ENCODE measurements around the gene RAE1. TPM values are rescaled to one million over a fixed set of nuclear protein-coding genes. Genes with fewer than 3 reads are reported as not detected.
"Not testable (repeated sequence)": the region's sequence is repeated elsewhere in the genome, so short reads cannot be mapped to it uniquely, and the experiment has no call there.

RAE1 gene
- total and polyA plus RNA-seq, 7 donors = 9.1 to 23.6 (median 14.7) TPM

- TF ChIP-seq CTCF (IDR thresholded peaks at IDR 0.05) = no peak
- no peaks in the 10 kb centered on the region for H3K36me3 ChIP-seq (ENCODE audit: insufficient read depth in 1 of 2, low read depth in 1 of 2)
- no peak for DNase-seq
- peaks cover 0 to 6% (median 0%) of the 10 kb centered on the region in 3 donors for H3K27me3 ChIP-seq (ENCODE audit: insufficient read depth in 3 of 3, low read length in 2 of 3)
- H3K9me3 ChIP-seq = no peaks in the 10 kb centered on the region
- no peak for ATAC-seq
- WGBS, 3 donors = 28 to 42% (median 34%) methylated on average over 2 of the region's 2 CpGs
- intact Hi-C loops (cut with DNase I) = no loop called here
- H3K4me1 ChIP-seq = no peaks in the 10 kb centered on the region
- no peak overlapping the region for H3K27ac ChIP-seq
- no peak overlapping the region for H3K4me3 ChIP-seq
Observed at GRCh38 chr20:57341663-57342062, 9.4 kb upstream of the RAE1 start.

GRCh38 chr20:57342829-57343228 is 8.2 kb upstream of the RAE1 start:
- no peak for TF ChIP-seq CTCF (IDR thresholded peaks at IDR 0.05)
- intact Hi-C loops (cut with DNase I) = no loop called here
- peaks cover 0 to 6% (median 0%) of the 10 kb centered on the region in 3 donors for H3K27me3 ChIP-seq (ENCODE audit: insufficient read depth in 3 of 3, low read length in 2 of 3)
- no peak overlapping the region for H3K27ac ChIP-seq
- no peak overlapping the region for H3K4me3 ChIP-seq
- no peak for ATAC-seq
- no peaks in the 10 kb centered on the region for H3K36me3 ChIP-seq (ENCODE audit: insufficient read depth in 1 of 2, low read depth in 1 of 2)
- DNase-seq = no peak
- no peaks in the 10 kb centered on the region for H3K9me3 ChIP-seq
- 48 to 53% (median 49%) methylated on average over 2 of the region's 2 CpGs for WGBS, 3 donors
- H3K4me1 ChIP-seq = no peaks in the 10 kb centered on the region

- H3K9me3 ChIP-seq = no peaks in the 10 kb centered on the region
- no peaks in the 10 kb centered on the region for H3K27me3 ChIP-seq (ENCODE audit: insufficient read depth in 3 of 3, low read length in 2 of 3)
- ATAC-seq (peak in 2 of 4 donors; percentile 51 to 54), DNase-seq (peak; percentile 62 to 77)
- H3K27ac ChIP-seq = no peak overlapping the region
- 1 to 3% (median 1%) methylated on average over 4 of the region's 4 CpGs for WGBS, 3 donors
- H3K4me1 ChIP-seq = no peaks in the 10 kb centered on the region
- intact Hi-C loops (cut with DNase I) = loop anchor here (2.0 to 5.0 kb wide), 3 partner anchors 254 to 794 kb away; no protein-coding TSS in a partner anchor
- no peak overlapping the region for H3K4me3 ChIP-seq
- H3K36me3 ChIP-seq (ENCODE audit: insufficient read depth in 1 of 2, low read depth in 1 of 2) = no peaks in the 10 kb centered on the region
- peak; percentile 70 for TF ChIP-seq CTCF (IDR thresholded peaks at IDR 0.05)
Observed at GRCh38 chr20:57346477-57346876, 4.6 kb upstream of the RAE1 start.

GRCh38 chr20:57347393-57347792 is 3.7 kb upstream of the RAE1 start:
- 66 to 74% (median 72%) methylated on average over 4 of the region's 4 CpGs for WGBS, 3 donors
- TF ChIP-seq CTCF (IDR thresholded peaks at IDR 0.05) = no peak
- no peak overlapping the region for H3K4me3 ChIP-seq
- intact Hi-C loops (cut with DNase I) = loop anchor here (2.0 to 5.0 kb wide), 3 partner anchors 255 to 795 kb away; no protein-coding TSS in a partner anchor
- H3K4me1 ChIP-seq = peaks cover 7% of the 10 kb centered on the region
- no peaks in the 10 kb centered on the region for H3K9me3 ChIP-seq
- no peak overlapping the region for H3K27ac ChIP-seq
- no peak for DNase-seq
- ATAC-seq = no peak
- no peaks in the 10 kb centered on the region for H3K27me3 ChIP-seq (ENCODE audit: insufficient read depth in 3 of 3, low read length in 2 of 3)
- peaks cover 0 to under 1% of the 10 kb centered on the region in 2 donors for H3K36me3 ChIP-seq (ENCODE audit: insufficient read depth in 1 of 2, low read depth in 1 of 2)

GRCh38 chr20:57348200-57348921 is 2.7 kb upstream of the RAE1 start:
- not testable (repeated sequence) for H3K27ac ChIP-seq; H3K9me3 ChIP-seq; H3K27me3 ChIP-seq (ENCODE audit: insufficient read depth in 3 of 3, low read length in 2 of 3); H3K4me3 ChIP-seq; ATAC-seq; H3K36me3 ChIP-seq (ENCODE audit: insufficient read depth in 1 of 2, low read depth in 1 of 2); DNase-seq
- intact Hi-C loops (cut with DNase I) = loop anchor here (5.0 kb wide), 2 partner anchors 256 to 796 kb away; no protein-coding TSS in a partner anchor
- 70 to 78% (median 75%) methylated on average over 31 to 47 of the region's 47 CpGs for WGBS, 3 donors
- peaks cover 11% of the 10 kb centered on the region for H3K4me1 ChIP-seq

GRCh38 chr20:57348922-57349574 is 2.0 kb upstream of the RAE1 start:
- not testable (repeated sequence) for H3K4me3 ChIP-seq; DNase-seq; H3K36me3 ChIP-seq (ENCODE audit: insufficient read depth in 1 of 2, low read depth in 1 of 2); H3K27ac ChIP-seq; H3K27me3 ChIP-seq (ENCODE audit: insufficient read depth in 3 of 3, low read length in 2 of 3); ATAC-seq; H3K9me3 ChIP-seq
- intact Hi-C loops (cut with DNase I) = loop anchor here (5.0 kb wide), 2 partner anchors 257 to 797 kb away; no protein-coding TSS in a partner anchor
- WGBS, 3 donors = 85 to 87% (median 87%) methylated on average over 21 of the region's 21 CpGs
- peaks cover 11% of the 10 kb centered on the region for H3K4me1 ChIP-seq
